Caco-2 (cell line): ENCODE measurements around the gene UPB1. TPM values are rescaled to one million over a fixed set of nuclear protein-coding genes. Genes with fewer than 3 reads are reported as not detected.

Experiments
- BruUV-seq: library from RNA; stranded (reverse); fragments of 400-500 nt; replicated peaks from 2 replicates; lab custom pipeline; 2021; lab: Mats Ljungman, UMichigan
- CTCF ChIA-PET: fragments of 300-600 bp; sonication (Branson Sonifier 250); formaldehyde crosslinking; loops from one replicate; lab custom pipeline; 2022; ENCODE audit warnings: antibody characterized with exemption; lab: Charles Lee
- POLR2A ChIA-PET: fragments of 300-600 bp; sonication (Branson Sonifier 250); formaldehyde crosslinking; loops from one replicate; lab custom pipeline; 2022; ENCODE audit warnings: antibody characterized with exemption; lab: Charles Lee
- DNase-seq, 2 experiments: peaks; one replicate each; pipeline versions ENCODE4 v3.0.0 to v3.0.0-alpha.2; 2020 to 2022
- H3K27me3 ChIP-seq: replicated peaks from 2 replicates; pipeline ENCODE4 v1.6.0; 2011; ENCODE audit warnings: low read length; ENCODE audit not compliant: control insufficient read depth, insufficient read depth
- H3K36me3 ChIP-seq: 2 replicates; pipeline ENCODE4 v1.5.1; 2011; ENCODE audit warnings: low read length; ENCODE audit not compliant: control insufficient read depth, insufficient read depth
- H3K4me1 ChIP-seq: fragments of 250-450 bp; sonication (Bioruptor Pico); 2 replicates; pipeline ENCODE4 v1.5.1; 2020; ENCODE audit warnings: mild to moderate bottlenecking
- H3K4me3 ChIP-seq: 2 replicates; pipeline ENCODE4 v1.5.1; 2011; ENCODE audit warnings: low read depth, mild to moderate bottlenecking, control low read depth, low read length
- H3K9me3 ChIP-seq: fragments of 250-450 bp; sonication (Bioruptor Pico); 2 replicates; pipeline ENCODE4 v1.5.1; 2020; ENCODE audit warnings: mild to moderate bottlenecking, moderate library complexity
- H3K27ac Mint-ChIP-seq: one replicate; pipeline ENCODE4 v1.8.0; 2022; ENCODE audit warnings: mixed read lengths; ENCODE audit not compliant: unreplicated experiment
- H3K27me3 Mint-ChIP-seq: one replicate; pipeline ENCODE4 v1.8.0; 2022; ENCODE audit warnings: mixed read lengths; ENCODE audit not compliant: insufficient read depth, unreplicated experiment
- H3K36me3 Mint-ChIP-seq: one replicate; pipeline ENCODE4 v1.8.0; 2022; ENCODE audit warnings: mild to moderate bottlenecking, mixed read lengths; ENCODE audit not compliant: insufficient read depth, unreplicated experiment
- H3K4me1 Mint-ChIP-seq: one replicate; pipeline ENCODE4 v1.8.0; 2022; ENCODE audit warnings: low read depth, mixed read lengths; ENCODE audit not compliant: unreplicated experiment
- H3K4me3 Mint-ChIP-seq: one replicate; pipeline ENCODE4 v1.8.0; 2022; ENCODE audit warnings: mild to moderate bottlenecking, moderate library complexity, mixed read lengths; ENCODE audit not compliant: unreplicated experiment
- H3K9me3 Mint-ChIP-seq: one replicate; pipeline ENCODE4 v1.8.0; 2022; ENCODE audit warnings: mixed read lengths; ENCODE audit not compliant: unreplicated experiment
- CTCF ChIP-seq, 2 experiments: fragments of 200-600 bp in 1 of 2; IDR thresholded peaks; 1 replicate in 1 of 2; 2 replicates in 1 of 2; pipeline versions ENCODE4 v1.5.1 to v1.8.0; 2011 to 2022; ENCODE audit warnings: antibody characterized with exemption in 1 of 2, control low read depth in 1 of 2, inconsistent platforms in 1 of 2, low read depth in 1 of 2, low read length in 1 of 2, mild to moderate bottlenecking in 1 of 2, moderate library complexity in 1 of 2; ENCODE audit not compliant: insufficient read depth in 1 of 2, severe bottlenecking in 1 of 2, unreplicated experiment in 1 of 2
- intact Hi-C: fragments of 100-400 bp; cut with micrococcal nuclease; formaldehyde crosslinking; loops from one replicate; pipeline ENCODE4 v1.10.0; 2022; ENCODE audit not compliant: unreplicated experiment
- total RNA-seq: library from RNA; stranded (reverse); gene quantifications from 2 replicates; pipeline ENCODE4 v1.2.3, GENCODE V29; 2022

UPB1 gene
- total RNA-seq, 1 experiment from 2014 or later: 6.7 TPM

- peaks cover 64% of the 10 kb centered on the region for H3K4me1 ChIP-seq
- intact Hi-C loops: no loop called here
- no peak overlapping the region for H3K4me3 Mint-ChIP-seq
- no peaks in the 10 kb centered on the region for H3K27me3 Mint-ChIP-seq
- H3K4me1 Mint-ChIP-seq: peaks cover 40% of the 10 kb centered on the region
- ChIA-PET POLR2A (no interaction called here), CTCF (interaction anchor here (0.9 kb wide), 1 partner anchor 12 kb away, joined by 3 read pairs; no protein-coding TSS in a partner anchor)
- TF ChIP-seq CTCF (IDR thresholded peaks at IDR 0.05; ENCODE audit: insufficient read depth in 1 of 2, low read depth in 1 of 2, low read length in 1 of 2, severe bottlenecking in 1 of 2, unreplicated experiment in 1 of 2): no peak
- H3K27me3 ChIP-seq: no peaks in the 10 kb centered on the region
- no peaks in the 10 kb centered on the region for H3K9me3 Mint-ChIP-seq
- H3K4me3 ChIP-seq: no peak overlapping the region
- no peak overlapping the region for H3K27ac Mint-ChIP-seq
- no peak for DNase-seq
- no peaks in the 10 kb centered on the region for H3K36me3 Mint-ChIP-seq
- H3K9me3 ChIP-seq: no peaks in the 10 kb centered on the region
- H3K36me3 ChIP-seq: no peaks in the 10 kb centered on the region
- BruUV-seq: no TSS peak
These were observed 23.1 kb downstream of the UPB1 start for GRCh38 chr22:24518228-24518627.

- H3K27me3 Mint-ChIP-seq: no peaks in the 10 kb centered on the region
- H3K36me3 Mint-ChIP-seq: no peaks in the 10 kb centered on the region
- H3K27me3 ChIP-seq: no peaks in the 10 kb centered on the region
These were observed 23.8 kb downstream of the UPB1 start for GRCh38 chr22:24518771-24519485.

GRCh38 chr22:24519496-24519895 lies 24.4 kb downstream of the UPB1 start:
- CTCF ChIA-PET: no interaction called here
- no peak overlapping the region for H3K4me3 ChIP-seq
- H3K36me3 Mint-ChIP-seq: no peaks in the 10 kb centered on the region
- no peaks in the 10 kb centered on the region for H3K9me3 Mint-ChIP-seq
- H3K9me3 ChIP-seq: no peaks in the 10 kb centered on the region
- H3K27me3 ChIP-seq: no peaks in the 10 kb centered on the region
- no peak overlapping the region for H3K4me3 Mint-ChIP-seq
- no TSS peak for BruUV-seq
- H3K4me1 Mint-ChIP-seq: peaks cover 27% of the 10 kb centered on the region
- no peaks in the 10 kb centered on the region for H3K27me3 Mint-ChIP-seq
- no peak overlapping the region for H3K27ac Mint-ChIP-seq
- no peak for DNase-seq
- peaks cover 52% of the 10 kb centered on the region for H3K4me1 ChIP-seq
- POLR2A ChIA-PET: no interaction called here
- no peaks in the 10 kb centered on the region for H3K36me3 ChIP-seq
- no peak for TF ChIP-seq CTCF (IDR thresholded peaks at IDR 0.05; ENCODE audit: insufficient read depth in 1 of 2, low read depth in 1 of 2, low read length in 1 of 2, severe bottlenecking in 1 of 2, unreplicated experiment in 1 of 2)
- intact Hi-C loops: no loop called here

More at GRCh38 chr22:24518771-24519485, 23.8 kb downstream of the UPB1 start:
- no peak overlapping the region for H3K4me3 Mint-ChIP-seq
- Histone ChIP-seq H3K36me3 (no peaks in the 10 kb centered on the region), H3K4me1 (peaks cover 57% of the 10 kb centered on the region), H3K9me3 (no peaks in the 10 kb centered on the region), H3K4me3 (no peak overlapping the region)
- CTCF ChIA-PET: no interaction called here
- no peak for DNase-seq
- intact Hi-C loops: no loop called here
- BruUV-seq: no TSS peak
- peaks cover 33% of the 10 kb centered on the region for H3K4me1 Mint-ChIP-seq
- no peak for TF ChIP-seq CTCF (IDR thresholded peaks at IDR 0.05; ENCODE audit: insufficient read depth in 1 of 2, low read depth in 1 of 2, low read length in 1 of 2, severe bottlenecking in 1 of 2, unreplicated experiment in 1 of 2)
- POLR2A ChIA-PET: no interaction called here
- no peak overlapping the region for H3K27ac Mint-ChIP-seq
- no peaks in the 10 kb centered on the region for H3K9me3 Mint-ChIP-seq
